ENCODE data around the gene LACRT.
"Not testable (repeated sequence)": the region's sequence is repeated elsewhere in the genome, so short reads cannot be mapped to it uniquely, and the experiment has no call there.

LACRT gene

GRCh38 chr12:54649825-54650224 is 15.1 kb upstream of the LACRT start:
- no peak for DNase-seq (ENCODE audit: extremely low spot score)
- POLR2A ChIA-PET: no interaction called here
- CTCF ChIA-PET: interaction anchor here (0.6 to 1.5 kb wide), 3 partner anchors 9 to 75 kb away, joined by 3 read pairs; no protein-coding TSS in a partner anchor
- TF ChIP-seq SUZ12 (IDR thresholded peaks at IDR 0.05): no peak

DNA sequence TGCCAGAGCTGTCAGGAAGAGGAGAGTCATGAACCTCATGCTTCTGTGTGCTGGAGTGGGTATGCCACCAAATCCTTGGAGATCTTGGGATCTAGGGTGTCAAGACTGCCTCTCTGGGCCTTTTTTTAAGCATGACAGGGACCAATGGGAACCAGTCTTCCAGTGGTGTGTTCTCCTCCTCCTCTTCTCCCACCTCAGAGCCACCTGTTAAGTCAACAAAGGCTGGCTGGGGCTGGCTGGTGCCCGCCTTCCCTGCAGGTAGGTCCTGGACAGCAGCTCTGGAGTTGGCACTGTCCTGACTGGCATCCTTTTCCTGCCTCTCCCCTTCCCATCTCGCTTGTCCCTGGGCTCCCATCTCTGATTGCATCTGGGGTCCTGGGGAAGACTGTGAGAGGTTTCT is 13.6 kb upstream of the LACRT start, which contains the start of gene DCD:
Gene DCD (minus strand): TSS at position 101 of the 400 bp plus-strand sequence. CDS start 62 bp downstream, at position 39.
- TF ChIP-seq SP1 (IDR thresholded peaks at IDR 0.05): no peak
- no peak for TF ChIP-seq ARNT (IDR thresholded peaks at IDR 0.05)
- no peak for TF ChIP-seq ZNF384 (IDR thresholded peaks at IDR 0.05)
- TF ChIP-seq SUZ12 (IDR thresholded peaks at IDR 0.05): no peak
- no peak for TF ChIP-seq FOXM1 (IDR thresholded peaks at IDR 0.05; ENCODE audit: borderline replicate concordance)
- no peak for TF ChIP-seq LEF1 (IDR thresholded peaks at IDR 0.05; ENCODE audit: borderline replicate concordance)
- TF ChIP-seq NFRKB (IDR thresholded peaks at IDR 0.05): no peak
- no peak for TF ChIP-seq FOXK2 (IDR thresholded peaks at IDR 0.05)
- no peak for TF ChIP-seq HDGF (IDR thresholded peaks at IDR 0.05; ENCODE audit: borderline replicate concordance)
- TF ChIP-seq ELF4 (IDR thresholded peaks at IDR 0.05): no peak
- no peak for TF ChIP-seq FOXA1 (IDR thresholded peaks at IDR 0.05)
- TF ChIP-seq CTBP1 (IDR thresholded peaks at IDR 0.05; ENCODE audit: borderline replicate concordance): no peak
- TF ChIP-seq BHLHE40 (IDR thresholded peaks at IDR 0.05; ENCODE audit: borderline replicate concordance): no peak
- CTCF ChIA-PET: interaction anchor here (1.0 kb wide), 1 partner anchor 11 kb away, joined by 4 read pairs; no protein-coding TSS in a partner anchor
- no peak for DNase-seq (ENCODE audit: extremely low spot score)
- POLR2A ChIA-PET: no interaction called here

DNA sequence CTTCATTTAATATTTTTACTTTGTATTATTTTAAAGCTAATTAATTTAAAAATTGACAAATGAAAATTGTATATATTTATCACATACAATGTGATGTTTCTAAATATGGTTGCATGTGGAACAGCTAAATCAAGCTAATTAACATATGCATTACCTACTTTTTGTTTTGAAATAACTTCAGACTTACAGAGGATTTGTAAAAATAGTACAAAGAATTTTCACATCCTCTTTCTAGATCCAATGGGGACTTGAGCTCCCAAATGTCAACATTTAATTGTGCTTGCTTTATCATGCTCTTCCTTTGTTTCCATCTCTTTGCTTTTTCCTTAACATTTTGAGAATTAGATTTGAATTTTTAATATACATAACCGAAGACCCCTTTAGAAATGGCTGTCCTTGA is 6.9 kb upstream of the LACRT start:
- TF ChIP-seq FOXM1 (IDR thresholded peaks at IDR 0.05; ENCODE audit: borderline replicate concordance): no peak
- TF ChIP-seq L3MBTL2 (conservative IDR thresholded peaks at IDR 0.05): no peak
- TF ChIP-seq HDGF (IDR thresholded peaks at IDR 0.05; ENCODE audit: borderline replicate concordance): no peak
- TF ChIP-seq SUZ12 (IDR thresholded peaks at IDR 0.05): no peak
- TF ChIP-seq ARNT (IDR thresholded peaks at IDR 0.05): no peak
- TF ChIP-seq FOXA1 (IDR thresholded peaks at IDR 0.05): no peak
- TF ChIP-seq ELF4 (IDR thresholded peaks at IDR 0.05): no peak
- TF ChIP-seq PKNOX1 (IDR thresholded peaks at IDR 0.05): no peak
- no peak for TF ChIP-seq FOXK2 (IDR thresholded peaks at IDR 0.05)
- TF ChIP-seq TARDBP (IDR thresholded peaks at IDR 0.05): no peak
- TF ChIP-seq LEF1 (IDR thresholded peaks at IDR 0.05; ENCODE audit: borderline replicate concordance): no peak
- TF ChIP-seq ZNF384 (IDR thresholded peaks at IDR 0.05): no peak
- no peak for TF ChIP-seq BHLHE40 (IDR thresholded peaks at IDR 0.05; ENCODE audit: borderline replicate concordance)
- TF ChIP-seq SP1 (IDR thresholded peaks at IDR 0.05): no peak
- no peak for TF ChIP-seq NFRKB (IDR thresholded peaks at IDR 0.05)
- TF ChIP-seq CTBP1 (IDR thresholded peaks at IDR 0.05; ENCODE audit: borderline replicate concordance): no peak
- DNase-seq (ENCODE audit: extremely low spot score): no peak
- ChIA-PET CTCF (interaction anchor here (0.7 kb wide), 1 partner anchor 1083 kb away, joined by 4 read pairs; no protein-coding TSS in a partner anchor), POLR2A (no interaction called here)

- no peak for TF ChIP-seq SUZ12 (IDR thresholded peaks at IDR 0.05)
- no peak for TF ChIP-seq L3MBTL2 (conservative IDR thresholded peaks at IDR 0.05)
- TF ChIP-seq PKNOX1 (IDR thresholded peaks at IDR 0.05): no peak
- no peak for TF ChIP-seq FOXK2 (IDR thresholded peaks at IDR 0.05)
- no peak for TF ChIP-seq HDGF (IDR thresholded peaks at IDR 0.05; ENCODE audit: borderline replicate concordance)
- no peak for TF ChIP-seq TARDBP (IDR thresholded peaks at IDR 0.05)
- TF ChIP-seq LEF1 (IDR thresholded peaks at IDR 0.05; ENCODE audit: borderline replicate concordance): no peak
- no peak for TF ChIP-seq BHLHE40 (IDR thresholded peaks at IDR 0.05; ENCODE audit: borderline replicate concordance)
- TF ChIP-seq FOXM1 (IDR thresholded peaks at IDR 0.05; ENCODE audit: borderline replicate concordance): no peak
- TF ChIP-seq SP1 (IDR thresholded peaks at IDR 0.05): no peak
- no peak for TF ChIP-seq ELF4 (IDR thresholded peaks at IDR 0.05)
- no peak for TF ChIP-seq CTBP1 (IDR thresholded peaks at IDR 0.05; ENCODE audit: borderline replicate concordance)
- TF ChIP-seq NFRKB (IDR thresholded peaks at IDR 0.05): no peak
- TF ChIP-seq ZNF384 (IDR thresholded peaks at IDR 0.05): no peak
- TF ChIP-seq ARNT (IDR thresholded peaks at IDR 0.05): no peak
- TF ChIP-seq FOXA1 (IDR thresholded peaks at IDR 0.05): no peak
- ChIA-PET CTCF (interaction anchor here (0.7 kb wide), 1 partner anchor 1084 kb away, joined by 4 read pairs; no protein-coding TSS in a partner anchor), POLR2A (no interaction called here)
- DNase-seq (ENCODE audit: extremely low spot score): no peak
These were observed 6.4 kb upstream of the LACRT start for GRCh38 chr12:54641089-54641488.

- POLR2A ChIA-PET; CTCF ChIA-PET; DNase-seq (ENCODE audit: extremely low spot score): not testable (repeated sequence)
These were observed 4.4 kb upstream of the LACRT start for GRCh38 chr12:54639112-54639511.

- CTCF ChIA-PET: interaction anchor here (0.5 to 1.0 kb wide), 2 partner anchors 105 to 131 kb away, joined by 3 to 6 read pairs; no protein-coding TSS in a partner anchor
- DNase-seq (ENCODE audit: extremely low spot score): peak; percentile 28
- TF ChIP-seq ARNT (IDR thresholded peaks at IDR 0.05) (no peak), TARDBP (IDR thresholded peaks at IDR 0.05) (no peak), FOXM1 (IDR thresholded peaks at IDR 0.05; ENCODE audit: borderline replicate concordance) (no peak), L3MBTL2 (conservative IDR thresholded peaks at IDR 0.05) (no peak), SP1 (IDR thresholded peaks at IDR 0.05) (no peak), ZNF384 (IDR thresholded peaks at IDR 0.05) (no peak), CTBP1 (IDR thresholded peaks at IDR 0.05; ENCODE audit: borderline replicate concordance) (no peak), FOXK2 (IDR thresholded peaks at IDR 0.05) (no peak)
- POLR2A ChIA-PET: no interaction called here
These were observed 2.5 kb downstream of the LACRT start for GRCh38 chr12:54631988-54632728.

GRCh38 chr12:54631551-54631950 is 3.1 kb downstream of the LACRT start:
- CTCF ChIA-PET: no interaction called here
- no peak for DNase-seq (ENCODE audit: extremely low spot score)
- POLR2A ChIA-PET: no interaction called here
- no peak for TF ChIP-seq SUZ12 (IDR thresholded peaks at IDR 0.05)
